Suprapubic skin (tissue), 4 donors: ENCODE measurements around the gene PLBD1. TPM values are rescaled to one million over a fixed set of nuclear protein-coding genes. Genes with fewer than 3 reads are reported as not detected.

ENCODE experiments used
- DNase-seq, 2 donors: peaks; one replicate each; pipeline ENCODE4 v3.0.0-alpha.2; 2019; ENCODE audit warnings: low spot score in 2 of 2
- H3K27ac ChIP-seq: fragments of 200-600 bp; sonication (generic); one replicate; pipeline ENCODE4 v1.5.1; 2019
- H3K27me3 ChIP-seq: fragments of 200-600 bp; sonication (generic); one replicate; pipeline ENCODE4 v1.5.1; 2019
- H3K36me3 ChIP-seq: fragments of 200-600 bp; sonication (generic); one replicate; pipeline ENCODE4 v1.5.1; 2019
- H3K4me1 ChIP-seq: fragments of 200-600 bp; sonication (generic); one replicate; pipeline ENCODE4 v1.5.1; 2019
- H3K4me3 ChIP-seq: fragments of 200-600 bp; sonication (generic); one replicate; pipeline ENCODE4 v1.5.1; 2019; ENCODE audit warnings: mild to moderate bottlenecking
- H3K9me3 ChIP-seq: fragments of 200-600 bp; sonication (generic); one replicate; pipeline ENCODE4 v1.5.1; 2019
- EP300 ChIP-seq: sonication (generic); formaldehyde crosslinking; IDR thresholded peaks from one replicate; pipeline ENCODE4 v1.6.1; 2017; ENCODE audit warnings: antibody characterized with exemption
- POLR2A ChIP-seq, 2 donors: fragments of 450-650 bp; IDR thresholded peaks; one replicate each; pipeline ENCODE4 v1.6.1; 2017; ENCODE audit warnings: antibody characterized with exemption in 2 of 2, mild to moderate bottlenecking in 2 of 2, moderate library complexity in 2 of 2
- POLR2AphosphoS5 ChIP-seq, 3 donors: sonication (generic); formaldehyde crosslinking; IDR thresholded peaks; one replicate each; pipeline ENCODE4 v1.6.1; 2017; ENCODE audit warnings: antibody characterized with exemption in 3 of 3
- WGBS: methylation state at CpG from one replicate; pipeline ENCODE4 v1.1.5; 2018; 5-methylcytosine and 5-hydroxymethylcytosine counted together
- total RNA-seq, 4 donors: library from RNA; depleted of rRNA; stranded (reverse); fragments of >200 nt; gene quantifications; one replicate each; pipeline ENCODE4 v1.1.0, GENCODE V29; 2016
- TF ChIP-seq, protein P1 (sequence below), 2 donors: fragments of 200-600 bp in 1 of 2; fragments of 450-650 bp in 1 of 2; sonication (generic) in 1 of 2; IDR thresholded peaks; one replicate each; pipeline ENCODE4 v1.5.1; 2016 to 2019; ENCODE audit warnings: antibody characterized with exemption in 2 of 2, mild to moderate bottlenecking in 1 of 2, moderate library complexity in 1 of 2

Gene PLBD1
- total RNA-seq, 4 donors from 2014 or later = 10.6 to 22.0 (median 18.1) TPM

DNA sequence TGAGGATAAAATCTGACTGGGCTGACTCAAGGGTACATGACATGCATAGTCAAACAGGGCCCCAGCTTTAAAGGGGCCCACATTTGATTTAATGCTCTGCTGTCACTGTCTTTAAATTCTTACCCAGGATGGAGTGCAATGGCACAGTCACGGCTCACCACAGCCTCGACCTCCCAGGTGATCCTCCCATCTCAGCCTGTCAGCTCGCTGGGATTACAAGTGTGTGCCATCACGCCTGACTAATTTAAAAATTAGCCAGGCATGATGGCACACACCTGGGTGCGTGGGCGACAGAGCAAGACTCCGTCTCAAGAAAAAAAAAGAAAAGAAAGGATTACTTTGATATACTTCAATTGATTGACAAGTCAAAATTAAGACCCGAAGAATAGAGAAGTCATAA lies 9.2 kb upstream of the PLBD1 start:
- WGBS = 78% methylated on average over 8 of the region's 8 CpGs
- H3K4me3 ChIP-seq = no peak overlapping the region
- TF ChIP-seq, protein P1, sequence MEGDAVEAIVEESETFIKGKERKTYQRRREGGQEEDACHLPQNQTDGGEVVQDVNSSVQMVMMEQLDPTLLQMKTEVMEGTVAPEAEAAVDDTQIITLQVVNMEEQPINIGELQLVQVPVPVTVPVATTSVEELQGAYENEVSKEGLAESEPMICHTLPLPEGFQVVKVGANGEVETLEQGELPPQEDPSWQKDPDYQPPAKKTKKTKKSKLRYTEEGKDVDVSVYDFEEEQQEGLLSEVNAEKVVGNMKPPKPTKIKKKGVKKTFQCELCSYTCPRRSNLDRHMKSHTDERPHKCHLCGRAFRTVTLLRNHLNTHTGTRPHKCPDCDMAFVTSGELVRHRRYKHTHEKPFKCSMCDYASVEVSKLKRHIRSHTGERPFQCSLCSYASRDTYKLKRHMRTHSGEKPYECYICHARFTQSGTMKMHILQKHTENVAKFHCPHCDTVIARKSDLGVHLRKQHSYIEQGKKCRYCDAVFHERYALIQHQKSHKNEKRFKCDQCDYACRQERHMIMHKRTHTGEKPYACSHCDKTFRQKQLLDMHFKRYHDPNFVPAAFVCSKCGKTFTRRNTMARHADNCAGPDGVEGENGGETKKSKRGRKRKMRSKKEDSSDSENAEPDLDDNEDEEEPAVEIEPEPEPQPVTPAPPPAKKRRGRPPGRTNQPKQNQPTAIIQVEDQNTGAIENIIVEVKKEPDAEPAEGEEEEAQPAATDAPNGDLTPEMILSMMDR (IDR thresholded peaks at IDR 0.05) = no peak
- TF ChIP-seq EP300 (no peak), POLR2AphosphoS5 (IDR thresholded peaks at IDR 0.05) (no peak), POLR2A (IDR thresholded peaks at IDR 0.05) (no peak)

DNA sequence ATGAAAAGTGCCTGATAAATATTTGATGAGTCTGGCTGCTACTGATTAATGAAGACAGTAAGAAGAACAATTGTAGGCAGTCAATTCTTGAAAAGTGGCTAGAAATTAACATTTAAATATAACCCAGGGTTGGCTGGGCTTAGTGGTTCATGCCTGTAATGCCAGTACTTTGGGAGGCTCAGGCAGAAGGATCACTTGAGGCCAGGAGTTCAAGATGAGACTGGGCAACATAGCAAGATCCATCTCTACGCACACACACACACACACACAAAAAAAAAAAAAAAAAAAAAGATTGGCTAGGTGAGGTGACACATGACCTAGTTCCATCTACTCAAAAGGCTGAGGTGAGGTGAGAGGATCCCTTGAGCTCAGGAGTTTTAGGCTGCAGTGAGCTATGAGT lies 7.9 kb upstream of the PLBD1 start:
- H3K9me3 ChIP-seq = no peaks in the 10 kb centered on the region
- no peaks in the 10 kb centered on the region for H3K36me3 ChIP-seq
- no peaks in the 10 kb centered on the region for H3K4me1 ChIP-seq
- no peak overlapping the region for H3K27ac ChIP-seq
- no peaks in the 10 kb centered on the region for H3K27me3 ChIP-seq
- 75% methylated on average over 1 of the region's 1 CpG for WGBS
- TF ChIP-seq, protein P1 (IDR thresholded peaks at IDR 0.05) = no peak
- TF ChIP-seq POLR2A (IDR thresholded peaks at IDR 0.05) (no peak), EP300 (no peak), POLR2AphosphoS5 (IDR thresholded peaks at IDR 0.05) (no peak)
- DNase-seq = no peak
- no peak overlapping the region for H3K4me3 ChIP-seq

More for the DNA sequence above, 9.2 kb upstream of the PLBD1 start:
- Histone ChIP-seq H3K27me3 (no peaks in the 10 kb centered on the region), H3K4me1 (no peaks in the 10 kb centered on the region), H3K27ac (no peak overlapping the region), H3K9me3 (no peaks in the 10 kb centered on the region), H3K36me3 (no peaks in the 10 kb centered on the region)
- no peak for DNase-seq

DNA sequence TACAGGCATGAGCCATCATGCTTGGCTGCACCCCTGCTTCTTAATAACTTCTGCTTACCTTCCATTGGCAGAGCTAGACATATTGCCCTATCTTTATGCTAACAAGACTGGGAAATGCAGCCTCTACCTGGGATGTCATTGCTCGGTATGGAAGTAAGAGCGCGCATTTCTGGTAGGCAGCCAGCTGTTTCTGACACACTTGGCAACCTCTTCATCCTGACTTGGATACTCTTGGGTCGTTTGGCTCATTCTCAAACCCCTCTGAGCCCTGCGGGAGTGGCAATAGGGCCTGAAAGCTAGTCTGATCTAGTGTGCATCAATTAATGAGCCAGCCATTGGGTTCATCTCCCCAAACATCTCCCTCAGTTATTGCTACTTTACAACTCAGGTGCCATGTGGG lies 5.4 kb upstream of the PLBD1 start:
- 54% methylated on average over 5 of the region's 5 CpGs for WGBS
- H3K27me3 ChIP-seq = no peaks in the 10 kb centered on the region
- H3K36me3 ChIP-seq = no peaks in the 10 kb centered on the region
- H3K9me3 ChIP-seq = no peaks in the 10 kb centered on the region
- no peak overlapping the region for H3K27ac ChIP-seq
- TF ChIP-seq EP300 (no peak), POLR2A (IDR thresholded peaks at IDR 0.05) (no peak)
- TF ChIP-seq, protein P1 (IDR thresholded peaks at IDR 0.05) = no peak
- peaks cover under 1% of the 10 kb centered on the region for H3K4me1 ChIP-seq
- no peak overlapping the region for H3K4me3 ChIP-seq
- DNase-seq = no peak

DNA sequence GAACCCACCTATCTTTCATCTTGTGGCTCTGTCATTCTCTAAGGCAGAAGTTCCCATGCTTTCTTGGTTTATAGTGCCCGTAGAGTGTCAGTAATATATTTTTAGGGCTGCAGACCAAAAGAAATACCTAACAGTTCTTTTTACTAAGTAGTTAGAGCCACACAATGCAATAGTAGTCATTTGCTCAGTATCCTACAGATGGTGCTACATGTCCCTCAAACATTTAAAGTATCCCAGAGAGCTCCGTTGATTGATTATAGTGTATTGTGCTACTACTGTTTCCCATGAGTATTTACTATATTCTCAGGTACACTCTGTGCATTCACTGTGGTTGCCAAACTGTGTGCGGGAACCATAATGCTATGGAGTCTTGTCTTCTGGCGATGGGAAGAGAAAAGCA lies 4.7 kb upstream of the PLBD1 start:
- H3K4me3 ChIP-seq = no peak overlapping the region
- no peaks in the 10 kb centered on the region for H3K36me3 ChIP-seq
- no peak overlapping the region for H3K27ac ChIP-seq
- 73% methylated on average over 4 of the region's 4 CpGs for WGBS
- DNase-seq = no peak
- H3K9me3 ChIP-seq = no peaks in the 10 kb centered on the region
- H3K4me1 ChIP-seq = peaks cover 6% of the 10 kb centered on the region
- TF ChIP-seq, protein P1 (IDR thresholded peaks at IDR 0.05) = no peak
- TF ChIP-seq POLR2AphosphoS5 (IDR thresholded peaks at IDR 0.05) (no peak), EP300 (no peak)
- H3K27me3 ChIP-seq = no peaks in the 10 kb centered on the region

DNA sequence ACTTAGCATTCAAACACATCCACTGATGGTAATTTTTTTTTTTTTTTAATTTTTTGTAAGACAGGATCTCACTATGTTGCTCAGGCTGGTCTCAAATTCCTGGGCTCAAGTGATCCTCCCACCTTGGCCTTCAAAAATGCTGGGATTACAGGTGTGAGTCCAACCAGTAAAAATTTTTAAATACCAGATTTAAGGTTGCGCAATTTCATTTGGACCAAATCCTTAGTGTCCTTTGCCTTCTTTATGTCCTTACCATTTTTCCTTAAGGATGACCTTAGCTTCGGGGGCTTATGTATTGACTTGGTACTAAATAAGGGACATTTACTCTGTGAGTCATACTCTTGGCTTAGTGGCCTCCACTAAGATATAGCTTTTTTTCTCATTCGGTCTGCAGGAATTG lies 4.1 kb upstream of the PLBD1 start:
- TF ChIP-seq POLR2A (IDR thresholded peaks at IDR 0.05) = no peak
- TF ChIP-seq EP300 = no peak
- TF ChIP-seq, protein P1 (IDR thresholded peaks at IDR 0.05) = no peak
- no peak for TF ChIP-seq POLR2AphosphoS5 (IDR thresholded peaks at IDR 0.05)
- Histone ChIP-seq H3K4me3 (no peak overlapping the region), H3K27ac (no peak overlapping the region), H3K9me3 (no peaks in the 10 kb centered on the region), H3K36me3 (no peaks in the 10 kb centered on the region), H3K27me3 (no peaks in the 10 kb centered on the region), H3K4me1 (peaks cover 11% of the 10 kb centered on the region)
- no peak for DNase-seq
- 94% methylated on average over 3 of the region's 3 CpGs for WGBS
